HG03457 (cell line): ENCODE measurements around the gene PIK3C2A.

Experiments used
- ATAC-seq: cut with Tn5 transposase; IDR thresholded peaks from one replicate; pipeline ENCODE4 v1.9.1; 2021; ENCODE audit warnings: moderate number of reproducible peaks; ENCODE audit not compliant: unreplicated experiment

Gene PIK3C2A

GRCh38 chr11:17214338-17214737, 6.6 kb upstream of the PIK3C2A start:
- ATAC-seq = no peak

GRCh38 chr11:17211286-17211685, 3.5 kb upstream of the PIK3C2A start:
- ATAC-seq = no peak

- ATAC-seq = no peak
These were observed 2.1 kb upstream of the PIK3C2A start for GRCh38 chr11:17209939-17210245.

- peak; percentile 33 for ATAC-seq
These were observed 642 bp upstream of the PIK3C2A start for GRCh38 chr11:17208257-17208999.

- ATAC-seq = no peak
These were observed 1.3 kb downstream of the PIK3C2A start for GRCh38 chr11:17206463-17206862.

GRCh38 chr11:17197431-17197898, 10.3 kb downstream of the PIK3C2A start:
- ATAC-seq = no peak

GRCh38 chr11:17188675-17189074, 19.1 kb downstream of the PIK3C2A start:
- ATAC-seq = no peak

- no peak for ATAC-seq
These were observed 20.7 kb downstream of the PIK3C2A start for GRCh38 chr11:17186932-17187692.

GRCh38 chr11:17185938-17186337, 21.8 kb downstream of the PIK3C2A start:
- no peak for ATAC-seq

- ATAC-seq = no peak
These were observed 22.8 kb downstream of the PIK3C2A start for GRCh38 chr11:17184882-17185587.

- no peak for ATAC-seq
These were observed 23.9 kb downstream of the PIK3C2A start for GRCh38 chr11:17183836-17184235.

- ATAC-seq = no peak
These were observed 27.8 kb downstream of the PIK3C2A start for GRCh38 chr11:17179970-17180369.

GRCh38 chr11:17173332-17173731, 34.5 kb downstream of the PIK3C2A start:
- ATAC-seq = no peak

GRCh38 chr11:17171916-17172315, 35.9 kb downstream of the PIK3C2A start:
- ATAC-seq = no peak

- no peak for ATAC-seq
These were observed 36.4 kb downstream of the PIK3C2A start for GRCh38 chr11:17171343-17171742.

GRCh38 chr11:17169876-17170275, 37.9 kb downstream of the PIK3C2A start:
- ATAC-seq = no peak

GRCh38 chr11:17165247-17165890, 42.4 kb downstream of the PIK3C2A start:
- ATAC-seq = no peak

GRCh38 chr11:17164361-17165246, 43.2 kb downstream of the PIK3C2A start:
- no peak for ATAC-seq

- ATAC-seq = no peak
These were observed 44.0 kb downstream of the PIK3C2A start for GRCh38 chr11:17163736-17164135.

GRCh38 chr11:17163291-17163690, 44.5 kb downstream of the PIK3C2A start:
- no peak for ATAC-seq
